LNCAP (cell line): Measurements from ENCODE around the gene GSTA4.

Source experiments
- CTCF ChIP-seq: fragments of 450-650 bp; IDR thresholded peaks from 2 replicates; pipeline ENCODE4 v1.5.1; 2017; ENCODE audit warnings: mild to moderate bottlenecking

The GSTA4 gene

GRCh38 chr6:52942221-52942620 lies 52.9 kb downstream of the GSTA4 start:
- no peak for TF ChIP-seq CTCF

- TF ChIP-seq CTCF: no peak
Measured at GRCh38 chr6:52937908-52938307, 57.2 kb downstream of the GSTA4 start.

GRCh38 chr6:52933778-52934177 lies 61.3 kb downstream of the GSTA4 start:
- TF ChIP-seq CTCF: no peak

DNA sequence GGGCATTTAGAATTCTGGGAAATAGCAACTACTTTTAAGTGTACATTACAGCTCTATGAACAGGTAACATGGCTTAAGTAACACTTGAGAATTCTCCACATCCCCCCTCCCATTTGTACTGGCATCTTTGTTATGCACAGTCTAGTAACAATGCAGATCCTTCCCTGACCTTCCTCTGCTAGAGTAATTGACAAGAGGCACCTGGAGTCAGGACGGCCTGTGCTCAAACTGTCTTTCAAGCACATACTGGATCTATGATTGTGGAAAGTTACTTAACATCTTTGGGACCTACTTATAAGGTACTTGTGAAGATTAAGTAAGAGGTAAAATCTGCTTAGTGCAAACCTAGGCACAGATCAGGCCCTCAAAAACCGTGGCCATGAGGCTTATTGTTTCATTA lies 63.7 kb downstream of the GSTA4 start:
- no peak for TF ChIP-seq CTCF

DNA sequence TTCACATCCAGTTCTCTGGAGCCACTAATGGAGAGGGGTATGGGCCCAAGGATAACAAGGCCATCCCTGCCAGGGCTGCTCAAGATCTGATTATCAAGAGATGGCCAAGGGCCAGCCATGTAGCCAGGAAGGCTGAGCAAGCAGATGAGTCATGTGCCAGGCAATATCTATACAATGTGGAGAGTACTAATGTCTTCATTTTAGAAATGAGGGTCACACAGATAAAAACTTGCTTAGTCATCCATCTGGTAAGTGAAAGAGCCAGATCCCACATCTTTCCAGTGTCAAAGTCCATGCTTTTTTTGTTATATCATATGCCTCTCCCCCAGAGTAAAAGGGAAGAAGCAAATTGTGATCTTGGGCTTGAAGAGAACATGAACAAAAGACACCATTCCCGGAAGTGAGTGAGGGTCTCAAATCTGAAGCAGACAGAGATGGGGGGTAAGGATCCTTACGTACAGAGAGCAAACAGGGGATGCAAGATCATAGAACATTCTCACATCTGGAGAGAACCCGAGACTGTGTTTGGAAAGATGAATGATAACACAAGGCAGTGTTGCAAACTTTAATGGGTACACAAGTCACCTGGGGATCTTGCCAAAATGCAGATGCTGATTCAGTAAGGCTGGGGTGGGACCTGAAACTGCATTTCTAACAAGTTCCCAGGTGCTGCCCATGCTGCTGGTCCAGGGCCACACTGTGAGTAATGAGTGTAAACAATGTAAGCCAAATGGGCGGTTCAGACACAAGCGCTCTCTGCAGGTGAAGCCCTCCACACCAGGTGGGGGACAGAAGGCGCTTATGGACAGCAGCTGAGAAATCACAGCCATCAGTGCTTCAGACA lies 65.5 kb downstream of the GSTA4 start:
- TF ChIP-seq CTCF: no peak
